ENCODE results near the gene UNC45A. TPM values are rescaled to one million over a fixed set of nuclear protein-coding genes. Genes with fewer than 3 reads are reported as not detected.

UNC45A gene
- total and polyA plus RNA-seq, 12 donors = 19.2 to 28.0 (median 25.2) TPM

DNA sequence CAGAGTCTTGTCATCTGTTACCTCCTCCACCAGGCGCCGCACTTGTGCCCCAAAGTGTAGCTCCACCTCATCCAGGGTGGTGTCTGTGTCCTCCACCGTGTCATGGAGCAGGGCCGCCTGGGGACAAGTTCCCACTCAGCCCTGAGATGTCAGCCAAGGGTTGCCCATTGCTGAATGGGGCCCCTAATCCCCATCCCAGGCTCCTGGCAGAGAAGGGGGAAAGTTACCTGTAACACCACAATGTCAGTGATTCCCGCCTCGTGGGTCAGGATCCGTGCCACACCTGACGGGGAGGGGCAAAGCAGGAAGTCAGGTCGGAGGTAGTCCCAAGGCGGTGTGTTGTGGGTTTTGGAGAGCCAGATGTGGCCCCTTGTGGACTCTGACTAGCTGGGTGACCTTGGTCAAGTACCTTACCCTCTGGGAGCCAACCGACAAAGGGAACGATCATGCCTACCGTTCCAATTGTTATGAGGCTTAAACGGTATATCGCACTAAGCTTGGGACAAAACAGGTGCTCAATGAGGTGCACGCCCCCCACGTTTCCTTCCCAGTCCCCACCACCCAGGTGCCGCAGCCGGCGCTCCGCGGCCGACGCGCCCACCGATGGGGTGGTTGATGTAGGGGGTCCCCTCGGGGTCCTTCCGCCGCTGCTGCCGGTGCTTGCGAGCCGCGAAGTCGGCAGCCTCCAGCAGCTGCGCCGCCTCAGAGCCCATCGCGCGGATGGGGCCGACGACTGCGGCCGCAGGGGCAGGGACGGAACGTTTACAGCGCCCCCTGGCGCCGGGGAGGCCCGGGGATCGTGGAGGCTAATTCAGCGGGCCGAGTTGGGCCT, 3.0 kb upstream of the UNC45A start, which contains the start of gene HDDC3:
TSS of gene HDDC3 (minus strand) at position 722 of the 832 bp plus-strand sequence. CDS start at position 713, 9 bp downstream.
- WGBS, 2 donors = 1 to 2% methylated on average over 52 of the region's 52 CpGs
- H3K27ac ChIP-seq = peak within 1 kb of the TSS; percentile 81 to 98 (median 96)
- peaks cover 18 to 74% (median 53%) of the 10 kb centered on the region in 9 donors for H3K4me1 ChIP-seq
- H3K27me3 ChIP-seq = no peaks in the 10 kb centered on the region
- H3K4me3 ChIP-seq = peak within 1 kb of the TSS; percentile 49 to 92 (median 78)
- intact Hi-C loops (cut with DNase I) = loop anchor here in 7 of 10 donors (1.0 to 5.0 kb wide), 6 partner anchors 29 to 285 kb away; partner anchors contain the start of gene MAN2A2 (in 2 of the 7)
- TF ChIP-seq CTCF (IDR thresholded peaks at IDR 0.05) = peak; percentile 92 to 99 (median 97)
- H3K9me3 ChIP-seq = no peaks in the 10 kb centered on the region
- H3K36me3 ChIP-seq = peaks cover 0 to 10% (median 0%) of the 10 kb centered on the region in 9 donors
- DNase-seq = peak; percentile 93 to 95
- ATAC-seq = peak; percentile 58 to 74 (median 66)

DNA sequence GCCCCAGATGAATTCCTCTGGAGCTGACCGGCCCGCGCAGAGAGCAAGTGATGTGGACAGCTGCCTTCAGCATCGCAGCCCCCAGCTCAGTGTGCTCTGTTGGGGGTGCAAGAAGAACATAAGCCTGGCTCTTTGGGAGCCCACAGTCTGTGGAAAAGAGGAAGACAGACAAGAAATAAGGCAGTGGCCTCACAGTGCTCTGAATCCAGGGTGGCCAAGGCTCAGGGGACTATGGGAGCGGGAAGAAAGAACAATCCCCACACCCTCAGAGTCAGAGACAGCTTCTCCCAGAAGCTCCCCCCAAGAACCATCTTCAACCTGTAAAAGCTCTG, 2.5 kb upstream of the UNC45A start:
- intact Hi-C loops (cut with DNase I) = loop anchor here in 7 of 10 donors (1.0 to 5.0 kb wide), 5 partner anchors 29 to 285 kb away; partner anchors contain the start of gene MAN2A2 (in 1 of the 7)

GRCh38 chr15:90933301-90933700, 1.8 kb upstream of the UNC45A start:
- DNase-seq (no peak), ATAC-seq (no peak)
- intact Hi-C loops (cut with DNase I) = loop anchor here in 5 of 10 donors (2.0 to 5.0 kb wide), 3 partner anchors 36 to 286 kb away; no protein-coding TSS in a partner anchor
- no peak overlapping the region for H3K27ac ChIP-seq
- TF ChIP-seq CTCF (IDR thresholded peaks at IDR 0.05) = no peak
- peaks cover 0 to 23% (median 2%) of the 10 kb centered on the region in 9 donors for H3K36me3 ChIP-seq
- no peak overlapping the region for H3K4me3 ChIP-seq
- peaks cover 18 to 72% (median 53%) of the 10 kb centered on the region in 9 donors for H3K4me1 ChIP-seq
- 67 to 69% methylated on average over 1 of the region's 1 CpG for WGBS, 2 donors
- no peaks in the 10 kb centered on the region for H3K9me3 ChIP-seq
- no peaks in the 10 kb centered on the region for H3K27me3 ChIP-seq

More for the DNA sequence above, 2.5 kb upstream of the UNC45A start:
- no peaks in the 10 kb centered on the region for H3K27me3 ChIP-seq
- H3K9me3 ChIP-seq = no peaks in the 10 kb centered on the region
- H3K36me3 ChIP-seq = peaks cover 0 to 16% (median 0%) of the 10 kb centered on the region in 9 donors
- peaks cover 18 to 74% (median 53%) of the 10 kb centered on the region in 9 donors for H3K4me1 ChIP-seq
- 18% methylated on average over 5 of the region's 5 CpGs for WGBS, 2 donors
- ATAC-seq (no peak), DNase-seq (no peak)
- H3K27ac ChIP-seq = peak overlapping the region; percentile 81 to 98 (median 96)
- H3K4me3 ChIP-seq = peak overlapping the region in 9 of 10 donors; percentile 49 to 92 (median 80)
- TF ChIP-seq CTCF (IDR thresholded peaks at IDR 0.05) = peak in 3 of 9 donors; percentile 4 to 9 (median 6)

- Histone ChIP-seq H3K36me3 (peaks cover 0 to 34% (median 11%) of the 10 kb centered on the region in 9 donors), H3K27me3 (no peaks in the 10 kb centered on the region), H3K27ac (peak overlapping the region in 9 of 10 donors; percentile 72 to 86 (median 75)), H3K4me3 (peak overlapping the region; percentile 61 to 75 (median 66)), H3K4me1 (peaks cover 18 to 62% (median 48%) of the 10 kb centered on the region in 9 donors), H3K9me3 (no peaks in the 10 kb centered on the region)
- TF ChIP-seq CTCF (IDR thresholded peaks at IDR 0.05) = peak; percentile 81 to 98 (median 92)
- WGBS, 2 donors = 2 to 3% methylated on average over 19 of the region's 19 CpGs
- ATAC-seq = peak; percentile 34 to 66 (median 51)
- intact Hi-C loops (cut with DNase I) = loop anchor here in 5 of 10 donors (1.0 to 5.0 kb wide), 3 partner anchors 32 to 287 kb away; no protein-coding TSS in a partner anchor
- peak; percentile 86 to 87 for DNase-seq
Observed at GRCh38 chr15:90934256-90934948, 683 bp upstream of the UNC45A start.
